Upper lobe of right lung (tissue), 1 donor: ENCODE data around the gene STAG2. TPM values are rescaled to one million over a fixed set of nuclear protein-coding genes. Genes with fewer than 3 reads are reported as not detected.
"Not testable (repeated sequence)": the region's sequence is repeated elsewhere in the genome, so short reads cannot be mapped to it uniquely, and the experiment has no call there.

Experiments used
- ATAC-seq: fragments of 200-7000 bp; cut with Tn5 transposase; one replicate; pipeline ENCODE4 v1.9.1; 2020; ENCODE audit warnings: mild to moderate bottlenecking, moderate library complexity
- DNase-seq: peaks from one replicate; pipeline ENCODE4 v3.0.0-alpha.2; 2020
- H3K27ac ChIP-seq: fragments of 200-600 bp; one replicate; pipeline ENCODE4 v1.8.0; 2022
- H3K27me3 ChIP-seq: fragments of 200-600 bp; one replicate; pipeline ENCODE4 v1.8.0; 2022; ENCODE audit warnings: mild to moderate bottlenecking
- H3K36me3 ChIP-seq: fragments of 200-600 bp; one replicate; pipeline ENCODE4 v1.8.0; 2022
- H3K4me1 ChIP-seq: fragments of 200-600 bp; one replicate; pipeline ENCODE4 v1.8.0; 2022
- H3K4me3 ChIP-seq: fragments of 200-600 bp; one replicate; pipeline ENCODE4 v1.8.0; 2022; ENCODE audit warnings: mild to moderate bottlenecking
- H3K9me3 ChIP-seq: fragments of 200-600 bp; one replicate; pipeline ENCODE4 v1.8.0; 2022
- CTCF ChIP-seq: fragments of 200-600 bp; IDR thresholded peaks from one replicate; pipeline ENCODE4 v1.8.0; 2022; ENCODE audit warnings: antibody characterized with exemption
- intact Hi-C: fragments of 100-400 bp; cut with DNase I; formaldehyde crosslinking; loops from one replicate; pipeline ENCODE4 v1.11.0; 2022
- total RNA-seq: library from RNA; stranded (reverse); fragmentation: NEBNext Ultra II Directional; extraction: Animal tissue kit (Norgen Biotek cat#: 25700); gene quantifications from one replicate; pipeline ENCODE4 v1.2.1, GENCODE V29; 2021
- donor health status: DM: no; HTN: yes; CAD: no; lungs with severe emphysema.

Gene STAG2
- total RNA-seq, 1 donor from 2014 or later, result 71.4 TPM

- peaks cover 75% of the 10 kb centered on the region for H3K36me3 ChIP-seq
- H3K4me1 ChIP-seq, result no peaks in the 10 kb centered on the region
- H3K9me3 ChIP-seq, result no peaks in the 10 kb centered on the region
- H3K4me3 ChIP-seq, result no peak overlapping the region
- no peak for DNase-seq
- TF ChIP-seq CTCF, result no peak
- no peak for ATAC-seq
- no peaks in the 10 kb centered on the region for H3K27me3 ChIP-seq
- intact Hi-C loops, result no loop called here
- no peak overlapping the region for H3K27ac ChIP-seq
Measured at GRCh38 chrX:124086411-124086810, 124.9 kb downstream of the STAG2 start.

GRCh38 chrX:124087000-124087746 is 125.7 kb downstream of the STAG2 start:
- TF ChIP-seq CTCF, result no peak
- ATAC-seq (no peak), DNase-seq (no peak)
- H3K36me3 ChIP-seq, result peaks cover 76% of the 10 kb centered on the region
- H3K27me3 ChIP-seq, result no peaks in the 10 kb centered on the region
- H3K9me3 ChIP-seq, result no peaks in the 10 kb centered on the region
- intact Hi-C loops, result no loop called here
- no peak overlapping the region for H3K4me3 ChIP-seq
- H3K4me1 ChIP-seq, result no peaks in the 10 kb centered on the region
- H3K27ac ChIP-seq, result no peak overlapping the region

- H3K4me1 ChIP-seq, result no peaks in the 10 kb centered on the region
- no peaks in the 10 kb centered on the region for H3K27me3 ChIP-seq
- peaks cover 45% of the 10 kb centered on the region for H3K36me3 ChIP-seq
- H3K9me3 ChIP-seq, result no peaks in the 10 kb centered on the region
- H3K4me3 ChIP-seq, result no peak overlapping the region
- no peak for TF ChIP-seq CTCF
- no peak for DNase-seq
- ATAC-seq, result no peak
- H3K27ac ChIP-seq, result no peak overlapping the region
- intact Hi-C loops, result no loop called here
Measured at GRCh38 chrX:124093222-124093621, 131.7 kb downstream of the STAG2 start.

GRCh38 chrX:124097116-124097515 is 135.6 kb downstream of the STAG2 start:
- ATAC-seq, result no peak
- peaks cover 32% of the 10 kb centered on the region for H3K36me3 ChIP-seq
- no peak overlapping the region for H3K4me3 ChIP-seq
- no peak for TF ChIP-seq CTCF
- intact Hi-C loops, result no loop called here
- no peak for DNase-seq
- H3K9me3 ChIP-seq, result no peaks in the 10 kb centered on the region
- no peaks in the 10 kb centered on the region for H3K4me1 ChIP-seq
- no peaks in the 10 kb centered on the region for H3K27me3 ChIP-seq
- H3K27ac ChIP-seq, result no peak overlapping the region

- H3K36me3 ChIP-seq, result peaks cover 24% of the 10 kb centered on the region
- H3K4me1 ChIP-seq, result no peaks in the 10 kb centered on the region
- DNase-seq (no peak), ATAC-seq (peak; percentile 44)
- intact Hi-C loops, result no loop called here
- TF ChIP-seq CTCF, result peak; percentile 56
- H3K4me3 ChIP-seq, result no peak overlapping the region
- H3K27ac ChIP-seq, result no peak overlapping the region
- no peaks in the 10 kb centered on the region for H3K27me3 ChIP-seq
- no peaks in the 10 kb centered on the region for H3K9me3 ChIP-seq
Measured at GRCh38 chrX:124098089-124098488, 136.6 kb downstream of the STAG2 start.

GRCh38 chrX:124103966-124104365 is 142.5 kb downstream of the STAG2 start:
- H3K4me3 ChIP-seq, result no peak overlapping the region
- H3K27me3 ChIP-seq, result no peaks in the 10 kb centered on the region
- H3K36me3 ChIP-seq, result peaks cover 10% of the 10 kb centered on the region
- TF ChIP-seq CTCF, result no peak
- H3K9me3 ChIP-seq, result no peaks in the 10 kb centered on the region
- H3K27ac ChIP-seq, result no peak overlapping the region
- ATAC-seq (no peak), DNase-seq (no peak)
- no peaks in the 10 kb centered on the region for H3K4me1 ChIP-seq
- intact Hi-C loops, result no loop called here

- H3K9me3 ChIP-seq, H3K36me3 ChIP-seq, H3K4me1 ChIP-seq, H3K27me3 ChIP-seq, intact Hi-C loops, ATAC-seq, DNase-seq, H3K27ac ChIP-seq, H3K4me3 ChIP-seq: not testable (repeated sequence)
Measured at GRCh38 chrX:124104512-124104911, 143.0 kb downstream of the STAG2 start.
